SK-N-SH (cell line): ENCODE data around the gene PSMD10.

Source experiments
- EP300 ChIP-seq, 2 experiments: IDR thresholded peaks; 2 replicates each; pipeline versions ENCODE4 v1.4.0 to v1.6.1; 2012; ENCODE audit warnings: borderline replicate concordance in 1 of 2, low read depth in 1 of 2, low read length in 1 of 2
- FOXM1 ChIP-seq: IDR thresholded peaks from 2 replicates; pipeline ENCODE4 v1.4.0; 2012; ENCODE audit warnings: low read depth, mild to moderate bottlenecking
- GABPA ChIP-seq: IDR thresholded peaks from 2 replicates; pipeline ENCODE4 v1.4.0; 2012; ENCODE audit warnings: low read depth, mild to moderate bottlenecking
- JUND ChIP-seq: IDR thresholded peaks from 2 replicates; pipeline ENCODE4 v1.4.0; 2012
- NFIC ChIP-seq: IDR thresholded peaks from 2 replicates; pipeline ENCODE4 v1.4.0; 2012; ENCODE audit warnings: borderline replicate concordance
- PBX3 ChIP-seq: IDR thresholded peaks from 2 replicates; pipeline ENCODE4; 2012
- RAD21 ChIP-seq: IDR thresholded peaks from 2 replicates; pipeline ENCODE4 v1.6.1; 2012; ENCODE audit warnings: mild to moderate bottlenecking, low read length
- TAF1 ChIP-seq: IDR thresholded peaks from 2 replicates; pipeline ENCODE4 v1.6.1; 2012; ENCODE audit warnings: low read depth, mild to moderate bottlenecking, low read length, moderate library complexity, borderline replicate concordance
- USF2 ChIP-seq: fragments of 150-350 bp; IDR thresholded peaks from 2 replicates; pipeline ENCODE4 v1.6.1; 2017; ENCODE audit warnings: antibody characterized with exemption, low read length, low read depth, borderline replicate concordance
- YY1 ChIP-seq: IDR thresholded peaks from 2 replicates; pipeline ENCODE4 v1.4.0; 2012; ENCODE audit warnings: low read depth, mild to moderate bottlenecking
- TF ChIP-seq, protein P1 (sequence below): fragments of 200-600 bp; sonication (generic); IDR thresholded peaks from 2 replicates; pipeline ENCODE4 v1.6.1; 2017; ENCODE audit warnings: antibody characterized with exemption, mild to moderate bottlenecking, moderate library complexity

DNA sequence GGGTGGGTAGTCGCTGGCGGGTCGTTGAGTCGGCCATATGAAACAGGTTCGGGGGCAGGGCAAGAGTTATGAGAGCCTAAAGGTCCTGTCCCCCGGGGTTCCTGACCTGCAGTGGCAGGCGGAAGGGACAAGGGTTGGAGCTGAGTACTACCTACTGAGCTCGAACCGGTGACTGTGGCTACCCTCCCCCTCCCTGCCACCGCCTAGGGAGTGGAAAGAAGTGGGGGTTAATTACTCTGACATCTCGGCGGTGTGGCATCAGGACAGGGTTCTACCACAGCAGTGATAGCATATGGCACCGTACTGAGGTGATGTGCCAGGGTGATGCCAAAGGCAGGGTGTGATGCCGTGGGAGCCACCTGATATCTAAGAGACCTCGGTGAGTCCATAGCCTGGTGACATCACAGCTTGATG, 543 bp upstream of the PSMD10 start:
- TF ChIP-seq YY1 (no peak), NFIC (no peak), USF2 (no peak), GABPA (no peak), FOXM1 (no peak), RAD21 (no peak), JUND (no peak), PBX3 (no peak), TAF1 (no peak), EP300 (IDR thresholded peaks at IDR 0.05; ENCODE audit: borderline replicate concordance in 1 of 2, low read depth in 1 of 2, low read length in 1 of 2) (no peak)
- TF ChIP-seq, protein P1, sequence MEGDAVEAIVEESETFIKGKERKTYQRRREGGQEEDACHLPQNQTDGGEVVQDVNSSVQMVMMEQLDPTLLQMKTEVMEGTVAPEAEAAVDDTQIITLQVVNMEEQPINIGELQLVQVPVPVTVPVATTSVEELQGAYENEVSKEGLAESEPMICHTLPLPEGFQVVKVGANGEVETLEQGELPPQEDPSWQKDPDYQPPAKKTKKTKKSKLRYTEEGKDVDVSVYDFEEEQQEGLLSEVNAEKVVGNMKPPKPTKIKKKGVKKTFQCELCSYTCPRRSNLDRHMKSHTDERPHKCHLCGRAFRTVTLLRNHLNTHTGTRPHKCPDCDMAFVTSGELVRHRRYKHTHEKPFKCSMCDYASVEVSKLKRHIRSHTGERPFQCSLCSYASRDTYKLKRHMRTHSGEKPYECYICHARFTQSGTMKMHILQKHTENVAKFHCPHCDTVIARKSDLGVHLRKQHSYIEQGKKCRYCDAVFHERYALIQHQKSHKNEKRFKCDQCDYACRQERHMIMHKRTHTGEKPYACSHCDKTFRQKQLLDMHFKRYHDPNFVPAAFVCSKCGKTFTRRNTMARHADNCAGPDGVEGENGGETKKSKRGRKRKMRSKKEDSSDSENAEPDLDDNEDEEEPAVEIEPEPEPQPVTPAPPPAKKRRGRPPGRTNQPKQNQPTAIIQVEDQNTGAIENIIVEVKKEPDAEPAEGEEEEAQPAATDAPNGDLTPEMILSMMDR, result no peak
